H1 (cell line): ENCODE data around the gene BAK1. TPM values are rescaled to one million over a fixed set of nuclear protein-coding genes. Genes with fewer than 3 reads are reported as not detected.

Experiments
- CTCF ChIA-PET: fragments of 300-600 bp; sonication (Branson Sonifier 250); formaldehyde crosslinking; loops from one replicate; lab custom pipeline; 2021; ENCODE audit not compliant: partially characterized antibody; lab: Charles Lee
- POLR2A ChIA-PET: fragments of 300-600 bp; sonication (Branson Sonifier 250); formaldehyde crosslinking; loops from one replicate; lab custom pipeline; 2021; ENCODE audit warnings: inconsistent platforms; ENCODE audit not compliant: partially characterized antibody; lab: Charles Lee
- DNase-seq, 2 experiments: peaks; one replicate each; pipeline versions ENCODE4 v3.0.0 to v3.0.0-alpha.2; 2010 to 2022; ENCODE audit warnings: low spot score in 2 of 2, low read depth in 1 of 2, mixed read lengths in 1 of 2
- FAIRE-seq: peaks from 2 replicates; lab custom pipeline; 2011; peaks lifted over from hg19 to GRCh38; lab: Jason Lieb, UNC
- H2AFZ ChIP-seq: 2 replicates; pipeline ENCODE4 v1.8.1; 2012; ENCODE audit warnings: low read length, inconsistent platforms
- H2AK5ac ChIP-seq: 2 replicates; pipeline ENCODE4 v1.6.1; 2013; ENCODE audit warnings: low read depth, low read length
- H2BK120ac ChIP-seq: replicated peaks from 2 replicates; pipeline ENCODE3; 2013; ENCODE audit warnings: low read depth, low read length, inconsistent platforms
- H2BK12ac ChIP-seq: 2 replicates; pipeline ENCODE4 v1.6.1; 2013; ENCODE audit warnings: low read depth, low read length
- H2BK15ac ChIP-seq: 2 replicates; pipeline ENCODE4 v1.6.1; 2013; ENCODE audit warnings: low read length
- H2BK20ac ChIP-seq: 2 replicates; pipeline ENCODE4 v1.6.1; 2013; ENCODE audit warnings: low read length
- H2BK5ac ChIP-seq: 2 replicates; pipeline ENCODE4 v1.6.1; 2013; ENCODE audit warnings: low read depth, low read length
- H3K14ac ChIP-seq: 2 replicates; pipeline ENCODE4 v1.6.1; 2013; ENCODE audit warnings: inconsistent platforms; ENCODE audit not compliant: insufficient read length
- H3K18ac ChIP-seq: 2 replicates; pipeline ENCODE4 v1.6.1; 2013; ENCODE audit warnings: low read length; ENCODE audit errors: extremely low read depth
- H3K23ac ChIP-seq: 2 replicates; pipeline ENCODE4 v1.6.1; 2013; ENCODE audit warnings: inconsistent platforms; ENCODE audit not compliant: insufficient read length
- H3K23me2 ChIP-seq: 2 replicates; pipeline ENCODE4 v1.6.1; 2013; ENCODE audit warnings: low read depth, low read length
- H3K27ac ChIP-seq: 2 replicates; pipeline ENCODE4 v1.6.1; 2011; ENCODE audit warnings: low read depth, low read length, inconsistent platforms
- H3K27me3 ChIP-seq, 4 experiments: replicated peaks in 1 of 4; 1 replicate in 1 of 4; 2 replicates in 3 of 4; pipeline versions ENCODE4 v1.6.1 to v1.8.1; 2011 to 2013; ENCODE audit warnings: low read length in 3 of 4, mild to moderate bottlenecking in 3 of 4, inconsistent platforms in 2 of 4, mixed read lengths in 2 of 4, moderate library complexity in 1 of 4; ENCODE audit not compliant: control insufficient read depth in 3 of 4, insufficient read depth in 3 of 4; ENCODE audit errors: extremely low read depth in 1 of 4
- H3K36me3 ChIP-seq, 4 experiments: 2 replicates each; pipeline versions ENCODE4 v1.6.1 to v1.8.1; 2011 to 2013; ENCODE audit warnings: mild to moderate bottlenecking in 4 of 4, low read length in 3 of 4, moderate library complexity in 2 of 4, control low read depth in 1 of 4, inconsistent platforms in 1 of 4; ENCODE audit not compliant: insufficient read depth in 4 of 4, control insufficient read depth in 2 of 4
- H3K4ac ChIP-seq: replicated peaks from 2 replicates; pipeline ENCODE3; 2013; ENCODE audit warnings: low read length, low read depth, mixed read lengths, inconsistent platforms; ENCODE audit not compliant: insufficient read length
- H3K4me1 ChIP-seq, 4 experiments: replicated peaks in 1 of 4; 1 replicate in 1 of 4; 2 replicates in 3 of 4; pipeline versions ENCODE4 v1.6.1 to v1.8.1; 2011 to 2013; ENCODE audit warnings: low read length in 3 of 4, inconsistent platforms in 2 of 4, mixed read lengths in 1 of 4; ENCODE audit not compliant: insufficient read depth in 4 of 4, control insufficient read depth in 3 of 4
- H3K4me2 ChIP-seq, 2 experiments: 2 replicates each; pipeline versions ENCODE4 v1.6.1 to v1.8.1; 2011 to 2013; ENCODE audit warnings: low read depth in 2 of 2, low read length in 2 of 2, control low read depth in 1 of 2, inconsistent platforms in 1 of 2, mild to moderate bottlenecking in 1 of 2; ENCODE audit not compliant: insufficient read depth in 1 of 2
- H3K4me3 ChIP-seq, 4 experiments: fragments of 200-600, 300-600 bp in 1 of 4; sonication (generic), shearing (Covaris generic), sonication (Bioruptor Twin) in 1 of 4; 2 replicates each; pipeline versions ENCODE4 v1.5.1 to v1.8.1; 2011 to 2016; ENCODE audit warnings: low read length in 4 of 4, low read depth in 3 of 4, control low read depth in 2 of 4, inconsistent platforms in 2 of 4, mild to moderate bottlenecking in 2 of 4, mixed read lengths in 1 of 4, moderate library complexity in 1 of 4; ENCODE audit not compliant: insufficient read depth in 2 of 4; ENCODE audit errors: extremely low read depth in 1 of 4
- H3K56ac ChIP-seq: replicated peaks from 2 replicates; pipeline ENCODE3; 2013; ENCODE audit warnings: low read depth, mild to moderate bottlenecking, mixed read lengths, low read length, inconsistent platforms; ENCODE audit not compliant: insufficient read length
- H3K79me1 ChIP-seq: 2 replicates; pipeline ENCODE4 v1.6.1; 2013; ENCODE audit warnings: low read depth, low read length, control low read depth
- H3K79me2 ChIP-seq, 2 experiments: 2 replicates each; pipeline versions ENCODE4 v1.6.1 to v1.8.1; 2012 to 2013; ENCODE audit warnings: low read length in 2 of 2, mild to moderate bottlenecking in 2 of 2, inconsistent platforms in 1 of 2; ENCODE audit not compliant: insufficient read depth in 2 of 2, control insufficient read depth in 1 of 2
- H3K9ac ChIP-seq, 4 experiments: replicated peaks in 1 of 4; 1 replicate in 1 of 4; 2 replicates in 3 of 4; pipeline versions ENCODE4 v1.6.1 to v1.8.1; 2011 to 2013; ENCODE audit warnings: low read depth in 3 of 4, low read length in 3 of 4, control low read depth in 2 of 4, mild to moderate bottlenecking in 2 of 4, moderate library complexity in 2 of 4, inconsistent platforms in 1 of 4; ENCODE audit errors: extremely low read depth in 1 of 4
- H3K9me3 ChIP-seq, 2 experiments: 2 replicates each; pipeline versions ENCODE4 v1.6.1 to v1.8.1; 2012 to 2013; ENCODE audit warnings: mild to moderate bottlenecking in 2 of 2, moderate library complexity in 2 of 2, control low read depth in 1 of 2, inconsistent platforms in 1 of 2, low read depth in 1 of 2, low read length in 1 of 2, mixed read lengths in 1 of 2; ENCODE audit not compliant: insufficient read depth in 2 of 2
- H4K20me1 ChIP-seq, 2 experiments: replicated peaks in 1 of 2; 2 replicates each; pipeline versions ENCODE3 to v1.8.1; 2011 to 2013; ENCODE audit warnings: inconsistent platforms in 2 of 2, low read length in 2 of 2, mild to moderate bottlenecking in 1 of 2; ENCODE audit not compliant: insufficient read depth in 2 of 2, control insufficient read depth in 1 of 2
- H4K5ac ChIP-seq: 2 replicates; pipeline ENCODE4 v1.6.1; 2013; ENCODE audit warnings: low read length, low read depth, mixed read lengths, inconsistent platforms; ENCODE audit not compliant: insufficient read length
- H4K8ac ChIP-seq: 2 replicates; pipeline ENCODE4 v1.8.0; 2013; ENCODE audit warnings: mild to moderate bottlenecking, moderate library complexity, low read length, inconsistent platforms; ENCODE audit not compliant: insufficient read depth; ENCODE audit errors: extremely low read depth
- H4K91ac ChIP-seq: replicated peaks from 2 replicates; pipeline ENCODE3; 2013; ENCODE audit warnings: low read length, mixed read lengths, inconsistent platforms; ENCODE audit not compliant: insufficient read length
- ASH2L ChIP-seq: fragments of 200-600, 300-600 bp; sonication (generic); IDR thresholded peaks from one replicate; pipeline ENCODE4 v1.7.1; 2017; ENCODE audit warnings: low read length
- CEBPB ChIP-seq: IDR thresholded peaks from 2 replicates; pipeline ENCODE4 v1.6.1; 2012; ENCODE audit warnings: low read depth, low read length
- CTBP2 ChIP-seq: IDR thresholded peaks from 2 replicates; pipeline ENCODE4 v1.7.0; 2011; ENCODE audit warnings: borderline replicate concordance, mild to moderate bottlenecking, moderate library complexity, mixed read lengths, low read length; ENCODE audit not compliant: insufficient read depth, insufficient read length
- EGR1 ChIP-seq: IDR thresholded peaks from 2 replicates; pipeline ENCODE4 v1.6.1; 2011; ENCODE audit warnings: low read depth, low read length, borderline replicate concordance
- GTF2F1 ChIP-seq: IDR thresholded peaks from 2 replicates; pipeline ENCODE4 v1.6.1; 2012; ENCODE audit warnings: low read depth, low read length, improper control_type of control experiment, borderline replicate concordance
- HDAC2 ChIP-seq, 2 experiments: fragments of 300-600 bp in 1 of 2; sonication (generic) in 1 of 2; IDR thresholded peaks; 2 replicates each; pipeline ENCODE4 v1.6.1; 2011 to 2012; ENCODE audit warnings: low read depth in 2 of 2, low read length in 2 of 2, mild to moderate bottlenecking in 2 of 2, moderate library complexity in 2 of 2, borderline replicate concordance in 1 of 2, inconsistent platforms in 1 of 2
- PHF8 ChIP-seq: fragments of 200-600 bp; sonication (generic); conservative IDR thresholded peaks from 2 replicates; pipeline ENCODE4 v1.7.1; 2012; ENCODE audit warnings: low read depth, mild to moderate bottlenecking, inconsistent platforms, low read length, moderate library complexity
- SP4 ChIP-seq: IDR thresholded peaks from 2 replicates; pipeline ENCODE4 v1.6.1; 2012; ENCODE audit warnings: low read length, inconsistent platforms
- SRF ChIP-seq: IDR thresholded peaks from 2 replicates; pipeline ENCODE4 v1.6.1; 2011; ENCODE audit warnings: mild to moderate bottlenecking, low read depth, low read length, moderate library complexity
- SUZ12 ChIP-seq: fragments of 200-600 bp; sonication (generic); IDR thresholded peaks from 2 replicates; pipeline ENCODE4 v1.6.1; 2012; ENCODE audit warnings: mild to moderate bottlenecking, inconsistent platforms, low read length, moderate library complexity, mixed read lengths
- TBP ChIP-seq: IDR thresholded peaks from 2 replicates; pipeline ENCODE4 v1.6.1; 2011; ENCODE audit warnings: low read depth, low read length, improper control_type of control experiment
- YY1 ChIP-seq: IDR thresholded peaks from 2 replicates; pipeline ENCODE4 v1.6.1; 2011; ENCODE audit warnings: low read depth, mild to moderate bottlenecking, low read length
- WGBS, 2 experiments: shearing (Covaris generic) in 1 of 2; methylation state at CpG; one replicate each; pipeline versions ENCODE4 v1.1.6 to v1.1.7; 2013 to 2015; ENCODE audit warnings: low lambda C conversion rate in 2 of 2, mixed read lengths in 2 of 2, inconsistent platforms in 1 of 2, low coverage in 1 of 2, missing lambda C conversion rate in 1 of 2; ENCODE audit not compliant: insufficient replicate concordance in 2 of 2, insufficient coverage in 1 of 2, insufficient read length in 1 of 2; ENCODE audit errors: extremely low coverage in 1 of 2, missing lambda C conversion rate in 1 of 2; 5-methylcytosine and 5-hydroxymethylcytosine counted together
- polyA plus RNA-seq, 7 experiments: library from polyadenylated mRNA; depleted of rRNA in 3 of 7; stranded (reverse) in 5 of 7; unstranded in 2 of 7; fragments of >200 nt in 5 of 7; fragments of 200-250 nt in 2 of 7; gene quantifications; 1 replicate in 5 of 7; 2 replicates in 1 of 7; 4 replicates in 1 of 7; pipeline versions ENCODE4 v1.2.1 to v1.2.3, GENCODE V29; 2011 to 2013; ENCODE audit warnings: missing spikeins in 2 of 7, mixed read lengths in 2 of 7
- total RNA-seq: library from RNA; stranded (reverse); fragmentation: NEBNext Ultra II Directional; extraction: Animal tissue kit (Norgen Biotek cat#: 25700); gene quantifications from 2 replicates; pipeline ENCODE4 v1.2.1, GENCODE V29; 2021

Gene BAK1
- total and polyA plus RNA-seq, 2 of the 8 experiments (the other 6 are each of a cell fraction or from before 2014, with no cell fraction given) = 43.3 to 43.4 TPM

GRCh38 chr6:33620158-33620855 is 40.2 kb upstream of the BAK1 start:
- peaks cover 18% of the 10 kb centered on the region for H3K79me1 ChIP-seq
- FAIRE-seq = no peak
- 0 out of 2 replicates have a peak, but pooled peaks have one; percentile 47 for TF ChIP-seq SUZ12
- no peak for TF ChIP-seq EGR1
- peak; percentile 67; the same call in 1 of the 2 replicates for TF ChIP-seq CEBPB
- TF ChIP-seq ASH2L = peak; percentile 39
- TF ChIP-seq CTBP2 = peak; percentile 10
- 0 out of 4 replicates have a peak, but pooled peaks of 1 of the 2 experiments have one; percentile 64 for TF ChIP-seq HDAC2 (IDR thresholded peaks at IDR 0.05; ENCODE audit: borderline replicate concordance in 1 of 2, low read depth in 2 of 2, low read length in 2 of 2)
- no peak for TF ChIP-seq YY1
- no peak for TF ChIP-seq SRF
- no peak for TF ChIP-seq GTF2F1
- no peak for TF ChIP-seq TBP
- TF ChIP-seq SP4 = no peak
- TF ChIP-seq PHF8 = no peak

More at GRCh38 chr6:33620158-33620855, 40.2 kb upstream of the BAK1 start:
- Histone ChIP-seq H2AK5ac (no peak overlapping the region), H4K8ac (no peak overlapping the region; the same call in 1 of the 2 replicates), H3K9me3 (no peaks in the 10 kb centered on the region), H3K4me3 (peak overlapping the region; percentile 70 to 85 (median 80)), H2BK20ac (no peak overlapping the region), H4K91ac (no peak overlapping the region), H3K18ac (peak overlapping the region; percentile 93), H2BK12ac (no peak overlapping the region), H3K27me3 (peaks cover 0 to 3% (median 1%) of the 10 kb centered on the region in 4 experiments; a peak in 3 of 7 replicates), H4K20me1 (peaks cover 0 to 11% of the 10 kb centered on the region in 2 experiments), H3K14ac (no peak overlapping the region), H2AFZ (peak overlapping the region; percentile 70; the same call in 1 of the 2 replicates), H3K79me2 (peaks cover 4 to 28% of the 10 kb centered on the region in 2 experiments; a peak in 3 of 4 replicates), H3K4me1 (peaks cover 6 to 15% (median 11%) of the 10 kb centered on the region in 4 experiments), H2BK5ac (no peak overlapping the region), H3K36me3 (no peaks in the 10 kb centered on the region; a peak in 1 of 8 replicates), H3K23me2 (peaks cover 20% of the 10 kb centered on the region), H3K23ac (no peak overlapping the region), H2BK15ac (no peak overlapping the region), H3K4me2 (peak overlapping the region; percentile 87 to 88), H3K56ac (no peak overlapping the region), H3K27ac (no peak overlapping the region), H4K5ac (no peak overlapping the region), H3K9ac (peak overlapping the region in 1 of 4 experiments; percentile 56; a peak in 4 of 7 replicates), H3K4ac (no peak overlapping the region), H2BK120ac (no peak overlapping the region)
- peak in 1 of 2 experiments; percentile 61 for DNase-seq
- CTCF ChIA-PET = interaction anchor here (1.5 to 10.4 kb wide), 9 partner anchors 11 to 40 kb away, joined by 3 to 70 read pairs (median 14); partner anchors contain the start of gene BAK1
- WGBS, 2 experiments = 3% methylated on average over 27 of the region's 29 CpGs; no CpG with 5 or more reads in 1 of the 2 experiments
- POLR2A ChIA-PET = interaction anchor here (1.0 to 4.7 kb wide), 8 partner anchors 9 to 91 kb away, joined by 4 to 28 read pairs (median 8); partner anchors contain the start of gene UQCC2
